Panc1 (cell line): ENCODE results near the gene SLC39A10. TPM values are rescaled to one million over a fixed set of nuclear protein-coding genes. Genes with fewer than 3 reads are reported as not detected.

Experiments used
- ATAC-seq: fragments of 200-7000 bp; cut with Tn5 transposase; 2 replicates; pipeline ENCODE4 v1.9.1; 2020; ENCODE audit warnings: mild to moderate bottlenecking, moderate library complexity
- BruUV-seq: library from RNA; stranded (reverse); fragments of 400-500 nt; replicated peaks from 2 replicates; lab custom pipeline; 2021; lab: Mats Ljungman, UMichigan
- CTCF ChIA-PET: fragments of 300-600 bp; sonication (Branson Sonifier 250); formaldehyde crosslinking; loops from one replicate; lab custom pipeline; 2022; ENCODE audit warnings: antibody characterized with exemption; lab: Charles Lee
- POLR2A ChIA-PET: fragments of 300-600 bp; sonication (Branson Sonifier 250); formaldehyde crosslinking; loops from one replicate; lab custom pipeline; 2022; ENCODE audit warnings: antibody characterized with exemption; lab: Charles Lee
- DNase-seq: peaks from one replicate; pipeline ENCODE4 v3.0.0-alpha.2; 2010; ENCODE audit warnings: low read depth, low spot score
- H3K27ac ChIP-seq: 2 replicates; pipeline ENCODE4 v1.5.1; 2011; ENCODE audit warnings: mild to moderate bottlenecking, low read length, inconsistent platforms
- H3K27me3 ChIP-seq: fragments of 200-500 bp; sonication (Bioruptor generic); 2 replicates; pipeline ENCODE4 v1.6.0; 2014; ENCODE audit warnings: low read length, inconsistent platforms; ENCODE audit not compliant: control insufficient read depth, insufficient read depth
- H3K36me3 ChIP-seq: fragments of 200-500 bp; sonication (Bioruptor generic); 2 replicates; pipeline ENCODE4 v1.5.1; 2014; ENCODE audit warnings: inconsistent platforms, mild to moderate bottlenecking, low read length, moderate library complexity; ENCODE audit not compliant: control insufficient read depth, insufficient read depth
- H3K4me1 ChIP-seq: 2 replicates; pipeline ENCODE4 v1.5.1; 2011; ENCODE audit warnings: inconsistent platforms, mild to moderate bottlenecking, low read length, moderate library complexity; ENCODE audit not compliant: control insufficient read depth, insufficient read depth
- H3K4me3 ChIP-seq, 2 experiments: 2 replicates each; pipeline ENCODE4 v1.5.1; 2011 to 2012; ENCODE audit warnings: low read depth in 2 of 2, low read length in 2 of 2, mild to moderate bottlenecking in 2 of 2, inconsistent platforms in 1 of 2, moderate library complexity in 1 of 2
- H3K9me3 ChIP-seq: fragments of 200-500 bp; sonication (Bioruptor generic); 2 replicates; pipeline ENCODE4 v1.5.1; 2014; ENCODE audit warnings: low read depth, mild to moderate bottlenecking, inconsistent platforms, low read length, moderate library complexity; ENCODE audit not compliant: control insufficient read depth, insufficient read depth
- CTCF ChIP-seq: fragments of 450-650 bp; IDR thresholded peaks from 2 replicates; pipeline ENCODE4 v1.5.1; 2017; ENCODE audit warnings: mild to moderate bottlenecking
- POLR2AphosphoS5 ChIP-seq: IDR thresholded peaks from 2 replicates; pipeline ENCODE4 v1.6.1; 2012; ENCODE audit warnings: mild to moderate bottlenecking, low read depth, low read length, moderate library complexity
- REST ChIP-seq, 2 experiments: IDR thresholded peaks; 2 replicates each; pipeline ENCODE4 v1.6.1; 2011 to 2012; ENCODE audit warnings: low read depth in 2 of 2, control low read depth in 1 of 2, low read length in 1 of 2, mild to moderate bottlenecking in 1 of 2, moderate library complexity in 1 of 2; ENCODE audit not compliant: insufficient read depth in 1 of 2
- SIN3A ChIP-seq: IDR thresholded peaks from 2 replicates; pipeline ENCODE4 v1.6.1; 2012; ENCODE audit warnings: low read depth, mild to moderate bottlenecking, low read length, moderate library complexity, borderline replicate concordance; ENCODE audit not compliant: insufficient read depth
- TCF7L2 ChIP-seq: IDR thresholded peaks from 2 replicates; pipeline ENCODE4 v1.6.1; 2011; ENCODE audit warnings: mild to moderate bottlenecking, low read depth, low read length, inconsistent platforms
- in situ Hi-C: cut with HindIII; loops from 2 replicates; pipeline ENCODE4 v1.10.0; 2016; ENCODE audit warnings: low sequenced_read_pairs, low pct_unique_long_range_greater_than_20kb
- intact Hi-C: fragments of 100-400 bp; cut with micrococcal nuclease; formaldehyde crosslinking; loops from one replicate; pipeline ENCODE4 v1.10.0; 2022; ENCODE audit not compliant: unreplicated experiment
- total RNA-seq: library from RNA; stranded (reverse); gene quantifications from one replicate; pipeline ENCODE4 v1.2.1, GENCODE V29; 2021; ENCODE audit not compliant: unreplicated experiment

The SLC39A10 gene
- total RNA-seq, 1 experiment from 2014 or later: 45.9 TPM

- no peaks in the 10 kb centered on the region for H3K4me1 ChIP-seq
- no peak overlapping the region for H3K27ac ChIP-seq
- H3K36me3 ChIP-seq: no peaks in the 10 kb centered on the region
- ChIA-PET CTCF (no interaction called here), POLR2A (no interaction called here)
- TF ChIP-seq REST (IDR thresholded peaks at IDR 0.05; ENCODE audit: insufficient read depth in 1 of 2, low read depth in 2 of 2, low read length in 1 of 2) (no peak), CTCF (no peak), SIN3A (no peak), TCF7L2 (no peak), POLR2AphosphoS5 (no peak)
- no TSS peak for BruUV-seq
- in situ Hi-C loops: no loop called here
- H3K27me3 ChIP-seq: no peaks in the 10 kb centered on the region
- no peaks in the 10 kb centered on the region for H3K9me3 ChIP-seq
- intact Hi-C loops: no loop called here
- H3K4me3 ChIP-seq: no peak overlapping the region
- ATAC-seq: no peak
- DNase-seq: no peak
Measured at GRCh38 chr2:195735347-195735746, 78.3 kb downstream of the SLC39A10 start.

- no TSS peak for BruUV-seq
- POLR2A ChIA-PET: no interaction called here
- TF ChIP-seq TCF7L2 (no peak), SIN3A (no peak)
- no peak overlapping the region for H3K4me3 ChIP-seq
- H3K27ac ChIP-seq: no peak overlapping the region
- in situ Hi-C loops: no loop called here
- ATAC-seq (no peak), DNase-seq (no peak)
- no peaks in the 10 kb centered on the region for H3K36me3 ChIP-seq
- no peaks in the 10 kb centered on the region for H3K27me3 ChIP-seq
- H3K4me1 ChIP-seq: no peaks in the 10 kb centered on the region
- CTCF ChIA-PET: no interaction called here
- intact Hi-C loops: no loop called here
- no peaks in the 10 kb centered on the region for H3K9me3 ChIP-seq
Measured at GRCh38 chr2:195737511-195738325, 80.7 kb downstream of the SLC39A10 start.

- ChIA-PET POLR2A (no interaction called here), CTCF (interaction anchor here (0.6 kb wide), 1 partner anchor 1391 kb away, joined by 7 read pairs; no protein-coding TSS in a partner anchor)
- Histone ChIP-seq H3K9me3 (no peaks in the 10 kb centered on the region), H3K4me1 (no peaks in the 10 kb centered on the region), H3K27me3 (no peaks in the 10 kb centered on the region), H3K27ac (no peak overlapping the region), H3K36me3 (no peaks in the 10 kb centered on the region), H3K4me3 (no peak overlapping the region)
- intact Hi-C loops (no loop called here), in situ Hi-C loops (no loop called here)
- TF ChIP-seq POLR2AphosphoS5: no peak
- TF ChIP-seq REST (IDR thresholded peaks at IDR 0.05; ENCODE audit: insufficient read depth in 1 of 2, low read depth in 2 of 2, low read length in 1 of 2): no peak
- TF ChIP-seq CTCF: no peak
- no peak for TF ChIP-seq SIN3A
- no peak for TF ChIP-seq TCF7L2
- DNase-seq: no peak
- no peak for ATAC-seq
- no TSS peak for BruUV-seq
Measured at GRCh38 chr2:195741191-195741590, 84.2 kb downstream of the SLC39A10 start.
